HEK293T (cell line): ENCODE results near the gene MTA3.

Source experiments
- L3MBTL2 ChIP-seq: fragments of 450-650 bp; conservative IDR thresholded peaks from 2 replicates; pipeline ENCODE4 v1.6.1; 2016; ENCODE audit warnings: mild to moderate bottlenecking
- SP1 ChIP-seq: fragments of 450-650 bp; IDR thresholded peaks from 2 replicates; pipeline ENCODE4 v1.6.1; 2017
- TARDBP ChIP-seq: fragments of 450-650 bp; IDR thresholded peaks from 2 replicates; pipeline ENCODE4 v1.6.1; 2016
- TF ChIP-seq, protein P1 (sequence below): fragments of 450-650 bp; IDR thresholded peaks from 2 replicates; pipeline ENCODE4 v1.6.1; 2016

DNA sequence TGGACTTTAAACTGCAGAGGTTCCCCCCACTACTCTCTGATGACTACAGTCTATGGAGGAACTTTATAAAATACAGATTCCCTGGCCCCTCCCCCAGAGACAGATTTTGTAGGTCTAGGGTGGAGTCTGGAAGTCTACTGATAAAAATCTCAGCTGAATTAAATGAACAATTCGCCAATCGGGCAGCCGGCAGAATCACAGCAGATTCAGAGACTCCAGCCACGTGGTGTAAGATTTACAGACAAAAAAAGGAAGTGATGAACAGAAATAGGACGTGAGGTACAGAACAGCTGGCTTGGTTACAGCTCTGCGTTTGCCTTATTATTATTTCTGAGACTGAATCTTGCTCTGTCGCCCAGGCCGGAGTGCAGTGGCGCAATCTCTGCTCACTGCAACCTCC is 21.4 kb upstream of the MTA3 start:
- TF ChIP-seq TARDBP (no peak), SP1 (no peak), L3MBTL2 (no peak)
- TF ChIP-seq, protein P1, sequence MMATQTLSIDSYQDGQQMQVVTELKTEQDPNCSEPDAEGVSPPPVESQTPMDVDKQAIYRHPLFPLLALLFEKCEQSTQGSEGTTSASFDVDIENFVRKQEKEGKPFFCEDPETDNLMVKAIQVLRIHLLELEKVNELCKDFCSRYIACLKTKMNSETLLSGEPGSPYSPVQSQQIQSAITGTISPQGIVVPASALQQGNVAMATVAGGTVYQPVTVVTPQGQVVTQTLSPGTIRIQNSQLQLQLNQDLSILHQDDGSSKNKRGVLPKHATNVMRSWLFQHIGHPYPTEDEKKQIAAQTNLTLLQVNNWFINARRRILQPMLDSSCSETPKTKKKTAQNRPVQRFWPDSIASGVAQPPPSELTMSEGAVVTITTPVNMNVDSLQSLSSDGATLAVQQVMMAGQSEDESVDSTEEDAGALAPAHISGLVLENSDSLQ, result no peak
